SU-DHL-6 (cell line): ENCODE data around the gene CUBN.

Source experiments
- H2AFZ ChIP-seq: fragments of 200-600 bp; sonication (generic); 2 replicates; pipeline ENCODE4 v1.6.1; 2014; ENCODE audit warnings: low read depth, mild to moderate bottlenecking, moderate library complexity, mixed read lengths, antibody characterized with exemption, low read length; ENCODE audit not compliant: severe bottlenecking
- H3F3A ChIP-seq: fragments of 200-600 bp; shearing (Covaris generic); 2 replicates; pipeline ENCODE4 v1.6.0; 2016; ENCODE audit warnings: antibody characterized with exemption, mild to moderate bottlenecking; ENCODE audit not compliant: insufficient read depth
- H3K27ac ChIP-seq: fragments of 200-600 bp; sonication (generic); 2 replicates; pipeline ENCODE4 v1.5.1; 2016; ENCODE audit warnings: low read depth, mild to moderate bottlenecking, low read length, moderate library complexity, mixed read lengths
- H3K27me3 ChIP-seq: fragments of 200-600 bp; sonication (generic), shearing (Covaris generic); 2 replicates; pipeline ENCODE4 v1.6.0; 2014; ENCODE audit warnings: mild to moderate bottlenecking, low read length
- H3K36me3 ChIP-seq: fragments of 200-600 bp; sonication (generic); 2 replicates; pipeline ENCODE4 v1.6.1; 2014; ENCODE audit warnings: mild to moderate bottlenecking, low read length, mixed read lengths
- H3K4me2 ChIP-seq: fragments of 300-600, 200-600 bp; shearing (Covaris generic), sonication (generic); 2 replicates; pipeline ENCODE4 v1.6.0; 2014; ENCODE audit warnings: low read length, low read depth, mild to moderate bottlenecking; ENCODE audit not compliant: poor library complexity, severe bottlenecking
- H3K4me3 ChIP-seq: fragments of 200-600 bp; sonication (generic); 2 replicates; pipeline ENCODE4 v1.5.1; 2014; ENCODE audit warnings: antibody characterized with exemption, low read length, mild to moderate bottlenecking, mixed read lengths; ENCODE audit not compliant: insufficient read depth, poor library complexity, severe bottlenecking
- H3K79me2 ChIP-seq: fragments of 200-600 bp; sonication (generic); 2 replicates; pipeline ENCODE4 v1.6.1; 2014; ENCODE audit warnings: mild to moderate bottlenecking, low read length, moderate library complexity; ENCODE audit not compliant: insufficient read depth
- H3K9ac ChIP-seq: fragments of 200-600 bp; sonication (generic); 2 replicates; pipeline ENCODE4 v1.7.0; 2014; ENCODE audit warnings: mild to moderate bottlenecking, low read length
- H3K9me2 ChIP-seq: fragments of 200-600 bp; sonication (generic); replicated peaks from 2 replicates; pipeline ENCODE4 v1.6.1; 2014; ENCODE audit warnings: low read length; ENCODE audit not compliant: insufficient read depth
- H3K9me3 ChIP-seq: fragments of 200-600 bp; sonication (generic); 2 replicates; pipeline ENCODE4 v1.6.1; 2014; ENCODE audit warnings: low read length, mixed read lengths; ENCODE audit not compliant: insufficient read depth
- H4K20me1 ChIP-seq: fragments of 200-600 bp; sonication (generic); 2 replicates; pipeline ENCODE4 v1.6.1; 2014; ENCODE audit warnings: low read depth, mild to moderate bottlenecking, antibody characterized with exemption, low read length, moderate library complexity, mixed read lengths
- EZH2phosphoT487 ChIP-seq: fragments of 200-600 bp; sonication (generic), shearing (Covaris generic); conservative IDR thresholded peaks from 2 replicates; pipeline ENCODE4 v1.6.1; 2018; ENCODE audit warnings: mild to moderate bottlenecking, antibody characterized with exemption, low read length, moderate library complexity, mixed read lengths
- TF ChIP-seq, protein P1 (sequence below): fragments of 200-600 bp; sonication (generic); IDR thresholded peaks from one replicate; pipeline ENCODE4 v1.5.1; 2017; ENCODE audit warnings: antibody characterized with exemption, mild to moderate bottlenecking, low read length, moderate library complexity; ENCODE audit not compliant: insufficient read depth, poor library complexity, severe bottlenecking

The CUBN gene

DNA sequence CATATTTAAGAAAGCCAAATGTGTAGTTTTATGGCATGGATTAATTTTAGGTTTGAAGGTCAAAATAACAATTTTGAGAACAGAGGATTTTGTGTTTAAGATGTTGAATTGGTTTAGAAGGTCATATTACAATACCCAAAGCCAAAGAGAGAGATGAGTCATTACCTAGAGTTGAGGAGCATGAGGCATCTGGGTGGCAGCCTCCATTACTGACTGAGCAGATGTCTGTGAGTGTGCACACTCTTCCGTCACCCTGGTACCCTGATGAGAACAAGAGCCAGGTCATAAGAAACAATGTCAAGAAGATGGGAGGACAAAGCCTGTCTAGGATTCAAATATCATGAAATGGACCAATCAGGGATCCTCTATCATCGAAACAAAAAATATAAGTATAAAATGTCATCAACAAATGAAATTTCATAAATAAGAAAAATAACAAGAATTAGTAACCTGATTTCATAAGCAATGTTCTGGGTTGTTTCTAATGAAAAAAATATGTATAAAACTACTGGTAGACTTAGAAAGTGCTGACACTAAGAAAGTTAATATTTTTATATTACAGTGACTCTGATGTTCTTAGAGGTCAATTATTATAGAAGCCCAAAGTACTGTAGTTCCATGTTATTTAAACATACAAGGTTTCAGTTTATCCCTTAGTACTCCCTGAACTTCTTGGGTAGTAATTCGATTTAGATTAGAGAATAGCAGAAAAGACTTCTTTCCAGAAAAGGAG is 20.0 kb downstream of the CUBN start:
- Histone ChIP-seq H3K9ac (no peak overlapping the region), H3K27ac (no peak overlapping the region), H2AFZ (no peak overlapping the region), H3K27me3 (no peaks in the 10 kb centered on the region), H3K4me2 (no peak overlapping the region), H4K20me1 (no peaks in the 10 kb centered on the region), H3K9me2 (no peaks in the 10 kb centered on the region), H3F3A (no peaks in the 10 kb centered on the region), H3K9me3 (no peaks in the 10 kb centered on the region), H3K79me2 (no peaks in the 10 kb centered on the region), H3K36me3 (no peaks in the 10 kb centered on the region), H3K4me3 (no peak overlapping the region)
- TF ChIP-seq, protein P1, sequence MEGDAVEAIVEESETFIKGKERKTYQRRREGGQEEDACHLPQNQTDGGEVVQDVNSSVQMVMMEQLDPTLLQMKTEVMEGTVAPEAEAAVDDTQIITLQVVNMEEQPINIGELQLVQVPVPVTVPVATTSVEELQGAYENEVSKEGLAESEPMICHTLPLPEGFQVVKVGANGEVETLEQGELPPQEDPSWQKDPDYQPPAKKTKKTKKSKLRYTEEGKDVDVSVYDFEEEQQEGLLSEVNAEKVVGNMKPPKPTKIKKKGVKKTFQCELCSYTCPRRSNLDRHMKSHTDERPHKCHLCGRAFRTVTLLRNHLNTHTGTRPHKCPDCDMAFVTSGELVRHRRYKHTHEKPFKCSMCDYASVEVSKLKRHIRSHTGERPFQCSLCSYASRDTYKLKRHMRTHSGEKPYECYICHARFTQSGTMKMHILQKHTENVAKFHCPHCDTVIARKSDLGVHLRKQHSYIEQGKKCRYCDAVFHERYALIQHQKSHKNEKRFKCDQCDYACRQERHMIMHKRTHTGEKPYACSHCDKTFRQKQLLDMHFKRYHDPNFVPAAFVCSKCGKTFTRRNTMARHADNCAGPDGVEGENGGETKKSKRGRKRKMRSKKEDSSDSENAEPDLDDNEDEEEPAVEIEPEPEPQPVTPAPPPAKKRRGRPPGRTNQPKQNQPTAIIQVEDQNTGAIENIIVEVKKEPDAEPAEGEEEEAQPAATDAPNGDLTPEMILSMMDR: no peak
- TF ChIP-seq EZH2phosphoT487: no peak

DNA sequence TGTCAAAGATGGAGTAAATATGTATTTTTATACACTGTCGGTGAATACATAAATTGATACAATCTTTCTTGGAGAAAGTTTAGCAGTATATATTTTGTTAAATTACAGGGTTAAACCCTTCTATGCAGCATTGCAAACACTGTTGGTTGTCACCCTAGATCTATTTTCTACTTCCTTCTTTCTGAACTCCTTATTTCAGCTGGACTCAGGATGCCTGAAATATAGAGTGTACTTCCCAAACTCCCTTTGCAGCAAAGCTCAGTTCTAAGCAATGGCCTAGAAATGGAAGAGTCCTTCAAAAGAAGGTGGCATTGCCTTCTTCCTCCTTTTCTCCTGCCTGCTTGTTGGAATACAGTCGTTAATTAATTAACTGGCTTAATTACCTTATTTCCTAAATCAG is 20.6 kb downstream of the CUBN start:
- no peak overlapping the region for H3K4me2 ChIP-seq
- H3K79me2 ChIP-seq: no peaks in the 10 kb centered on the region
- no peak overlapping the region for H2AFZ ChIP-seq

DNA sequence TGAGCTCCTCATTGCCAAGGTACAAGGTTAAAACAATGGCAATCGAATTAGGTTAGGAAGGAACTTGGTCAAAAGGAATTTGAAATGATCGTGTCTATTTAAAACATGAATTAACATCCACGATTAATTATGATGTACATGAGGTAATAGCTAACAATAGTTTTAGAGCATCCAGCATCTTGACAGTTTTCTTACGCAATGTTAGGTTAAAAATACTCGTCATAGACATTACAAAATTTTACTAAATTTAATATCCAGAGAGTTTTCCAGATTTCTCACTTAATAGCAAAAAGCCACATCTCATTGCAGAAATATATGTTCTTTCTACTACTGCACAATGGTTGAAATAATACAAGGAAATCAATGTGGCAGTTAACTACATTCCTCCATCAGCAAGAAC is 22.6 kb downstream of the CUBN start:
- Histone ChIP-seq H3K9me2 (no peaks in the 10 kb centered on the region), H3K79me2 (no peaks in the 10 kb centered on the region), H3K36me3 (no peaks in the 10 kb centered on the region), H3F3A (no peaks in the 10 kb centered on the region), H4K20me1 (no peaks in the 10 kb centered on the region), H2AFZ (no peak overlapping the region), H3K4me3 (no peak overlapping the region), H3K4me2 (no peak overlapping the region), H3K9me3 (no peaks in the 10 kb centered on the region), H3K27ac (no peak overlapping the region), H3K27me3 (no peaks in the 10 kb centered on the region), H3K9ac (no peak overlapping the region)
- TF ChIP-seq, protein P1: no peak
- no peak for TF ChIP-seq EZH2phosphoT487

More for the DNA sequence above, 20.6 kb downstream of the CUBN start:
- Histone ChIP-seq H3K27me3 (no peaks in the 10 kb centered on the region), H3K9ac (no peak overlapping the region), H3K27ac (no peak overlapping the region), H3K4me3 (no peak overlapping the region), H3F3A (no peaks in the 10 kb centered on the region), H4K20me1 (no peaks in the 10 kb centered on the region), H3K36me3 (no peaks in the 10 kb centered on the region), H3K9me3 (no peaks in the 10 kb centered on the region), H3K9me2 (no peaks in the 10 kb centered on the region)
- TF ChIP-seq, protein P1: no peak
- no peak for TF ChIP-seq EZH2phosphoT487
